ENCODE data around the gene R3HCC1L. TPM values are rescaled to one million over a fixed set of nuclear protein-coding genes. Genes with fewer than 3 reads are reported as not detected.
A peak's percentile ranks its signal among the peaks of the same experiment; 100 is the strongest.

The R3HCC1L gene
- total RNA-seq, 2 experiments from 2014 or later, result 13.2 to 13.3 TPM

GRCh38 chr10:98257961-98258360 is 123.5 kb downstream of the R3HCC1L start:
- CTCF ChIA-PET, result no interaction called here
- no peak for DNase-seq
- H3K27ac Mint-ChIP-seq, result no peak overlapping the region
- intact Hi-C loops (cut with micrococcal nuclease), result no loop called here
- H3K4me3 Mint-ChIP-seq, result no peak overlapping the region
- H3K27me3 Mint-ChIP-seq, result no peaks in the 10 kb centered on the region
- peaks cover 3% of the 10 kb centered on the region for H3K36me3 Mint-ChIP-seq
- POLR2A ChIA-PET, result no interaction called here
- H3K9me3 Mint-ChIP-seq, result no peaks in the 10 kb centered on the region
- no peaks in the 10 kb centered on the region for H3K4me1 Mint-ChIP-seq (ENCODE audit: low read depth)

- no peak overlapping the region for H3K4me3 Mint-ChIP-seq
- no peak overlapping the region for H3K27ac Mint-ChIP-seq
- CTCF ChIA-PET, result no interaction called here
- intact Hi-C loops (cut with micrococcal nuclease), result no loop called here
- H3K36me3 Mint-ChIP-seq, result peaks cover 3% of the 10 kb centered on the region
- H3K4me1 Mint-ChIP-seq (ENCODE audit: low read depth), result no peaks in the 10 kb centered on the region
- H3K9me3 Mint-ChIP-seq, result no peaks in the 10 kb centered on the region
- DNase-seq, result no peak
- POLR2A ChIA-PET, result no interaction called here
- no peaks in the 10 kb centered on the region for H3K27me3 Mint-ChIP-seq
These were observed 124.4 kb downstream of the R3HCC1L start for GRCh38 chr10:98258683-98259454.

GRCh38 chr10:98259606-98260315 is 125.3 kb downstream of the R3HCC1L start:
- H3K9me3 Mint-ChIP-seq, result no peaks in the 10 kb centered on the region
- H3K27ac Mint-ChIP-seq, result no peak overlapping the region
- ChIA-PET POLR2A (no interaction called here), CTCF (no interaction called here)
- H3K4me3 Mint-ChIP-seq, result no peak overlapping the region
- peaks cover 3% of the 10 kb centered on the region for H3K36me3 Mint-ChIP-seq
- intact Hi-C loops (cut with micrococcal nuclease), result no loop called here
- no peak for DNase-seq
- H3K4me1 Mint-ChIP-seq (ENCODE audit: low read depth), result no peaks in the 10 kb centered on the region
- H3K27me3 Mint-ChIP-seq, result no peaks in the 10 kb centered on the region

GRCh38 chr10:98260350-98260749 is 125.9 kb downstream of the R3HCC1L start:
- no peaks in the 10 kb centered on the region for H3K27me3 Mint-ChIP-seq
- CTCF ChIA-PET, result no interaction called here
- no peak for DNase-seq
- POLR2A ChIA-PET, result no interaction called here
- no peak overlapping the region for H3K4me3 Mint-ChIP-seq
- H3K9me3 Mint-ChIP-seq, result no peaks in the 10 kb centered on the region
- H3K4me1 Mint-ChIP-seq (ENCODE audit: low read depth), result no peaks in the 10 kb centered on the region
- intact Hi-C loops (cut with micrococcal nuclease), result no loop called here
- H3K27ac Mint-ChIP-seq, result no peak overlapping the region
- peaks cover 3% of the 10 kb centered on the region for H3K36me3 Mint-ChIP-seq

- Mint-ChIP-seq H3K9me3 (no peaks in the 10 kb centered on the region), H3K27me3 (no peaks in the 10 kb centered on the region), H3K36me3 (peaks cover 3% of the 10 kb centered on the region), H3K4me3 (no peak overlapping the region), H3K27ac (no peak overlapping the region), H3K4me1 (ENCODE audit: low read depth) (no peaks in the 10 kb centered on the region)
- DNase-seq, result no peak
- ChIA-PET POLR2A (no interaction called here), CTCF (no interaction called here)
- intact Hi-C loops (cut with micrococcal nuclease), result no loop called here
These were observed 126.3 kb downstream of the R3HCC1L start for GRCh38 chr10:98260752-98261151.

GRCh38 chr10:98261436-98262277 is 127.2 kb downstream of the R3HCC1L start:
- no peak for DNase-seq
- intact Hi-C loops (cut with micrococcal nuclease), result no loop called here
- Mint-ChIP-seq H3K4me3 (no peak overlapping the region), H3K36me3 (no peaks in the 10 kb centered on the region), H3K27ac (no peak overlapping the region), H3K27me3 (peaks cover 7% of the 10 kb centered on the region), H3K4me1 (ENCODE audit: low read depth) (no peaks in the 10 kb centered on the region), H3K9me3 (no peaks in the 10 kb centered on the region)
- CTCF ChIA-PET, result interaction anchor here (0.9 kb wide), 1 partner anchor 35 kb away, joined by 3 read pairs; no protein-coding TSS in a partner anchor
- POLR2A ChIA-PET, result no interaction called here

GRCh38 chr10:98262571-98262970 is 128.1 kb downstream of the R3HCC1L start:
- CTCF ChIA-PET, result interaction anchor here (0.9 to 1.6 kb wide), 4 partner anchors 35 to 164 kb away, joined by 3 to 5 read pairs (median 4); no protein-coding TSS in a partner anchor
- peak; percentile 23 for DNase-seq
- peaks cover 16% of the 10 kb centered on the region for H3K27me3 Mint-ChIP-seq
- no peaks in the 10 kb centered on the region for H3K4me1 Mint-ChIP-seq (ENCODE audit: low read depth)
- intact Hi-C loops (cut with micrococcal nuclease), result no loop called here
- H3K27ac Mint-ChIP-seq, result no peak overlapping the region
- H3K9me3 Mint-ChIP-seq, result no peaks in the 10 kb centered on the region
- POLR2A ChIA-PET, result no interaction called here
- H3K36me3 Mint-ChIP-seq, result no peaks in the 10 kb centered on the region
- no peak overlapping the region for H3K4me3 Mint-ChIP-seq

GRCh38 chr10:98263088-98263487 is 128.6 kb downstream of the R3HCC1L start:
- no peaks in the 10 kb centered on the region for H3K36me3 Mint-ChIP-seq
- H3K27me3 Mint-ChIP-seq, result peaks cover 19% of the 10 kb centered on the region
- intact Hi-C loops (cut with micrococcal nuclease), result no loop called here
- ChIA-PET POLR2A (no interaction called here), CTCF (interaction anchor here (0.9 to 1.6 kb wide), 3 partner anchors 47 to 163 kb away, joined by 3 to 5 read pairs (median 5); no protein-coding TSS in a partner anchor)
- H3K4me3 Mint-ChIP-seq, result no peak overlapping the region
- no peaks in the 10 kb centered on the region for H3K9me3 Mint-ChIP-seq
- H3K4me1 Mint-ChIP-seq (ENCODE audit: low read depth), result no peaks in the 10 kb centered on the region
- no peak for DNase-seq
- no peak overlapping the region for H3K27ac Mint-ChIP-seq

GRCh38 chr10:98264378-98265065 is 130.1 kb downstream of the R3HCC1L start:
- Mint-ChIP-seq H3K36me3 (no peaks in the 10 kb centered on the region), H3K4me1 (ENCODE audit: low read depth) (peaks cover 1% of the 10 kb centered on the region), H3K9me3 (no peaks in the 10 kb centered on the region), H3K4me3 (no peak overlapping the region), H3K27ac (no peak overlapping the region), H3K27me3 (peaks cover 29% of the 10 kb centered on the region)
- ChIA-PET CTCF (interaction anchor here (1.1 kb wide), 1 partner anchor 93 kb away, joined by 4 read pairs; no protein-coding TSS in a partner anchor), POLR2A (no interaction called here)
- intact Hi-C loops (cut with micrococcal nuclease), result no loop called here
- DNase-seq, result no peak

- DNase-seq, result no peak
- Mint-ChIP-seq H3K36me3 (no peaks in the 10 kb centered on the region), H3K4me1 (ENCODE audit: low read depth) (peaks cover 1% of the 10 kb centered on the region), H3K9me3 (no peaks in the 10 kb centered on the region), H3K4me3 (no peak overlapping the region), H3K27ac (no peak overlapping the region), H3K27me3 (peaks cover 39% of the 10 kb centered on the region)
- POLR2A ChIA-PET, result no interaction called here
- CTCF ChIA-PET, result interaction anchor here (1.1 to 3.1 kb wide), 2 partner anchors 94 to 95 kb away, joined by 4 to 10 read pairs; no protein-coding TSS in a partner anchor
- intact Hi-C loops (cut with micrococcal nuclease), result no loop called here
These were observed 131.2 kb downstream of the R3HCC1L start for GRCh38 chr10:98265403-98266378.

- Mint-ChIP-seq H3K36me3 (no peaks in the 10 kb centered on the region), H3K27ac (no peak overlapping the region)
These were observed 132.2 kb downstream of the R3HCC1L start for GRCh38 chr10:98266647-98267046.

More at GRCh38 chr10:98266647-98267046, 132.2 kb downstream of the R3HCC1L start:
- intact Hi-C loops (cut with micrococcal nuclease), result no loop called here
- no peak for DNase-seq
- ChIA-PET POLR2A (no interaction called here), CTCF (interaction anchor here (0.6 to 3.1 kb wide), 2 partner anchors 96 to 1126 kb away, joined by 3 to 10 read pairs; no protein-coding TSS in a partner anchor)
- H3K9me3 Mint-ChIP-seq, result no peaks in the 10 kb centered on the region
- peaks cover 1% of the 10 kb centered on the region for H3K4me1 Mint-ChIP-seq (ENCODE audit: low read depth)
- H3K27me3 Mint-ChIP-seq, result peaks cover 39% of the 10 kb centered on the region
- no peak overlapping the region for H3K4me3 Mint-ChIP-seq

All from activated CD4-positive, alpha-beta memory T cell treated with anti-CD3 and anti-CD28 coated beads for 36 hours (primary cell).